Panc1 (cell line): ENCODE results near the gene RPL7L1.

Experiments
- CTCF ChIP-seq: fragments of 450-650 bp; IDR thresholded peaks from 2 replicates; pipeline ENCODE4 v1.5.1; 2017; ENCODE audit warnings: mild to moderate bottlenecking
- POLR2AphosphoS5 ChIP-seq: IDR thresholded peaks from 2 replicates; pipeline ENCODE4 v1.6.1; 2012; ENCODE audit warnings: mild to moderate bottlenecking, low read depth, low read length, moderate library complexity
- TF ChIP-seq, protein P1 (sequence below), 2 experiments: IDR thresholded peaks; 2 replicates each; pipeline ENCODE4 v1.6.1; 2011 to 2012; ENCODE audit warnings: low read depth in 2 of 2, control low read depth in 1 of 2, low read length in 1 of 2, mild to moderate bottlenecking in 1 of 2, moderate library complexity in 1 of 2; ENCODE audit not compliant: insufficient read depth in 1 of 2

GRCh38 chr6:42870145-42870936 lies 9.1 kb upstream of the RPL7L1 start:
- TF ChIP-seq CTCF (no peak), POLR2AphosphoS5 (no peak)
- TF ChIP-seq, protein P1, sequence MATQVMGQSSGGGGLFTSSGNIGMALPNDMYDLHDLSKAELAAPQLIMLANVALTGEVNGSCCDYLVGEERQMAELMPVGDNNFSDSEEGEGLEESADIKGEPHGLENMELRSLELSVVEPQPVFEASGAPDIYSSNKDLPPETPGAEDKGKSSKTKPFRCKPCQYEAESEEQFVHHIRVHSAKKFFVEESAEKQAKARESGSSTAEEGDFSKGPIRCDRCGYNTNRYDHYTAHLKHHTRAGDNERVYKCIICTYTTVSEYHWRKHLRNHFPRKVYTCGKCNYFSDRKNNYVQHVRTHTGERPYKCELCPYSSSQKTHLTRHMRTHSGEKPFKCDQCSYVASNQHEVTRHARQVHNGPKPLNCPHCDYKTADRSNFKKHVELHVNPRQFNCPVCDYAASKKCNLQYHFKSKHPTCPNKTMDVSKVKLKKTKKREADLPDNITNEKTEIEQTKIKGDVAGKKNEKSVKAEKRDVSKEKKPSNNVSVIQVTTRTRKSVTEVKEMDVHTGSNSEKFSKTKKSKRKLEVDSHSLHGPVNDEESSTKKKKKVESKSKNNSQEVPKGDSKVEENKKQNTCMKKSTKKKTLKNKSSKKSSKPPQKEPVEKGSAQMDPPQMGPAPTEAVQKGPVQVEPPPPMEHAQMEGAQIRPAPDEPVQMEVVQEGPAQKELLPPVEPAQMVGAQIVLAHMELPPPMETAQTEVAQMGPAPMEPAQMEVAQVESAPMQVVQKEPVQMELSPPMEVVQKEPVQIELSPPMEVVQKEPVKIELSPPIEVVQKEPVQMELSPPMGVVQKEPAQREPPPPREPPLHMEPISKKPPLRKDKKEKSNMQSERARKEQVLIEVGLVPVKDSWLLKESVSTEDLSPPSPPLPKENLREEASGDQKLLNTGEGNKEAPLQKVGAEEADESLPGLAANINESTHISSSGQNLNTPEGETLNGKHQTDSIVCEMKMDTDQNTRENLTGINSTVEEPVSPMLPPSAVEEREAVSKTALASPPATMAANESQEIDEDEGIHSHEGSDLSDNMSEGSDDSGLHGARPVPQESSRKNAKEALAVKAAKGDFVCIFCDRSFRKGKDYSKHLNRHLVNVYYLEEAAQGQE (IDR thresholded peaks at IDR 0.05; ENCODE audit: insufficient read depth in 1 of 2, low read depth in 2 of 2, low read length in 1 of 2) = no peak
